ENCODE measurements around the gene TP53I13. TPM values are rescaled to one million over a fixed set of nuclear protein-coding genes. Genes with fewer than 3 reads are reported as not detected.

TP53I13 gene
- total RNA-seq, 1 experiment from 2014 or later, result 33.3 TPM

DNA sequence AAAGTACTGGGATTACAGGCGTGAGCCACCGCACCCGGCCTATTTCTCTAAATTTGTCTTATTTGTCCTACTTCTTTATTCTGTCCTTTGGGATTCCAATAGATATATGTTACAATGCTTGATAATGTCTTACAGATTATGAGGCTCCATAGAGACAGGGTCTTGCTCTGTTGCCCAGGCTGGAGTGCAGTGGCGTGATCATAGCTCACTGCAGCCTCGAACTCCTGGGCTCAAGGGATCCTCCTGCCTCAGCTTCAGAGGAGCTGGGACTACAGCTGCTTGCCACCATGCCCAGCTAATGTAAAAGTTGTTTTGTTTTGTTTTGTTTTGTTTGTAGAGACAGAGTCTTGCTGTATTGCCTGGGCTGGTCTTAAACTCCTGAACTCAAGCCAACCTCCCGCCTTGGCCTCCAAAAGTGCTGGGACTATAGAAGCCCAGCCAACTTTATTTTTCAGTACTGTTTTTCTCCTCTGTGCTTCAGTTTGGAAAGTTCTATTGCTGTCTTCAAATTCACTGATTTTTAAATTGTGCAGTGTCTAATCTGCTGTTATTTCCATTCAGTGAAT, 34.7 kb downstream of the TP53I13 start:
- Histone ChIP-seq H3K27ac (ENCODE audit: low read depth, low read length) (no peak overlapping the region), H3K4me1 (ENCODE audit: control insufficient read depth in 1 of 2, insufficient read depth in 2 of 2, low read length in 2 of 2) (no peaks in the 10 kb centered on the region), H3K9me3 (ENCODE audit: control insufficient read depth in 1 of 2, insufficient read depth in 1 of 2, low read depth in 1 of 2, low read length in 2 of 2) (no peaks in the 10 kb centered on the region), H3K4me2 (ENCODE audit: low read length) (no peak overlapping the region), H3K27me3 (ENCODE audit: insufficient read depth, low read length) (no peaks in the 10 kb centered on the region), H2AFZ (ENCODE audit: low read depth, low read length, poor library complexity, severe bottlenecking) (no peak overlapping the region), H4K20me1 (ENCODE audit: insufficient read depth) (no peaks in the 10 kb centered on the region), H3K4me3 (replicated peaks in 1 of 2; ENCODE audit: low read depth in 1 of 2, low read length in 2 of 2) (no peak overlapping the region), H3K36me3 (ENCODE audit: control insufficient read depth in 1 of 2, insufficient read depth in 2 of 2, low read length in 2 of 2) (no peaks in the 10 kb centered on the region), H3K9ac (ENCODE audit: low read length) (no peak overlapping the region), H3K79me2 (ENCODE audit: insufficient read depth, low read length) (peaks cover 25% of the 10 kb centered on the region), H3K9me2 (ENCODE audit: insufficient read depth) (no peaks in the 10 kb centered on the region)
- ATAC-seq (no peak), DNase-seq (ENCODE audit: low read depth, low spot score) (no peak)
- CTCF ChIA-PET, result no interaction called here
- no peak for TF ChIP-seq FOSL1 (IDR thresholded peaks at IDR 0.05; ENCODE audit: low read depth)
- no peak for TF ChIP-seq SP1 (IDR thresholded peaks at IDR 0.05; ENCODE audit: low read depth)
- TF ChIP-seq, protein P1, sequence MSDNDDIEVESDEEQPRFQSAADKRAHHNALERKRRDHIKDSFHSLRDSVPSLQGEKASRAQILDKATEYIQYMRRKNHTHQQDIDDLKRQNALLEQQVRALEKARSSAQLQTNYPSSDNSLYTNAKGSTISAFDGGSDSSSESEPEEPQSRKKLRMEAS (IDR thresholded peaks at IDR 0.05), result no peak
- TF ChIP-seq, protein P2, sequence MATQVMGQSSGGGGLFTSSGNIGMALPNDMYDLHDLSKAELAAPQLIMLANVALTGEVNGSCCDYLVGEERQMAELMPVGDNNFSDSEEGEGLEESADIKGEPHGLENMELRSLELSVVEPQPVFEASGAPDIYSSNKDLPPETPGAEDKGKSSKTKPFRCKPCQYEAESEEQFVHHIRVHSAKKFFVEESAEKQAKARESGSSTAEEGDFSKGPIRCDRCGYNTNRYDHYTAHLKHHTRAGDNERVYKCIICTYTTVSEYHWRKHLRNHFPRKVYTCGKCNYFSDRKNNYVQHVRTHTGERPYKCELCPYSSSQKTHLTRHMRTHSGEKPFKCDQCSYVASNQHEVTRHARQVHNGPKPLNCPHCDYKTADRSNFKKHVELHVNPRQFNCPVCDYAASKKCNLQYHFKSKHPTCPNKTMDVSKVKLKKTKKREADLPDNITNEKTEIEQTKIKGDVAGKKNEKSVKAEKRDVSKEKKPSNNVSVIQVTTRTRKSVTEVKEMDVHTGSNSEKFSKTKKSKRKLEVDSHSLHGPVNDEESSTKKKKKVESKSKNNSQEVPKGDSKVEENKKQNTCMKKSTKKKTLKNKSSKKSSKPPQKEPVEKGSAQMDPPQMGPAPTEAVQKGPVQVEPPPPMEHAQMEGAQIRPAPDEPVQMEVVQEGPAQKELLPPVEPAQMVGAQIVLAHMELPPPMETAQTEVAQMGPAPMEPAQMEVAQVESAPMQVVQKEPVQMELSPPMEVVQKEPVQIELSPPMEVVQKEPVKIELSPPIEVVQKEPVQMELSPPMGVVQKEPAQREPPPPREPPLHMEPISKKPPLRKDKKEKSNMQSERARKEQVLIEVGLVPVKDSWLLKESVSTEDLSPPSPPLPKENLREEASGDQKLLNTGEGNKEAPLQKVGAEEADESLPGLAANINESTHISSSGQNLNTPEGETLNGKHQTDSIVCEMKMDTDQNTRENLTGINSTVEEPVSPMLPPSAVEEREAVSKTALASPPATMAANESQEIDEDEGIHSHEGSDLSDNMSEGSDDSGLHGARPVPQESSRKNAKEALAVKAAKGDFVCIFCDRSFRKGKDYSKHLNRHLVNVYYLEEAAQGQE (IDR thresholded peaks at IDR 0.05; ENCODE audit: low read depth), result no peak
- TF ChIP-seq CEBPB (IDR thresholded peaks at IDR 0.05; ENCODE audit: low read depth), result no peak
- TF ChIP-seq POLR2A (IDR thresholded peaks at IDR 0.05; ENCODE audit: borderline replicate concordance, extremely low read depth, insufficient read depth, insufficient read length), result no peak
- no peak for TF ChIP-seq EZH2 (IDR thresholded peaks at IDR 0.05)
- TF ChIP-seq ZFX (IDR thresholded peaks at IDR 0.05), result no peak
- no peak for TF ChIP-seq YY1 (IDR thresholded peaks at IDR 0.05; ENCODE audit: extremely low read depth, insufficient replicate concordance, low read depth, low read length)
- no peak for TF ChIP-seq SIN3A (IDR thresholded peaks at IDR 0.05; ENCODE audit: low read depth)
- TF ChIP-seq JUND (IDR thresholded peaks at IDR 0.05), result no peak
- TF ChIP-seq, protein P3, sequence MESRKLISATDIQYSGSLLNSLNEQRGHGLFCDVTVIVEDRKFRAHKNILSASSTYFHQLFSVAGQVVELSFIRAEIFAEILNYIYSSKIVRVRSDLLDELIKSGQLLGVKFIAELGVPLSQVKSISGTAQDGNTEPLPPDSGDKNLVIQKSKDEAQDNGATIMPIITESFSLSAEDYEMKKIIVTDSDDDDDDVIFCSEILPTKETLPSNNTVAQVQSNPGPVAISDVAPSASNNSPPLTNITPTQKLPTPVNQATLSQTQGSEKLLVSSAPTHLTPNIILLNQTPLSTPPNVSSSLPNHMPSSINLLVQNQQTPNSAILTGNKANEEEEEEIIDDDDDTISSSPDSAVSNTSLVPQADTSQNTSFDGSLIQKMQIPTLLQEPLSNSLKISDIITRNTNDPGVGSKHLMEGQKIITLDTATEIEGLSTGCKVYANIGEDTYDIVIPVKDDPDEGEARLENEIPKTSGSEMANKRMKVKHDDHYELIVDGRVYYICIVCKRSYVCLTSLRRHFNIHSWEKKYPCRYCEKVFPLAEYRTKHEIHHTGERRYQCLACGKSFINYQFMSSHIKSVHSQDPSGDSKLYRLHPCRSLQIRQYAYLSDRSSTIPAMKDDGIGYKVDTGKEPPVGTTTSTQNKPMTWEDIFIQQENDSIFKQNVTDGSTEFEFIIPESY (IDR thresholded peaks at IDR 0.05; ENCODE audit: extremely low read depth, insufficient replicate concordance, low read length), result no peak
- no peak for TF ChIP-seq CBX3 (IDR thresholded peaks at IDR 0.05; ENCODE audit: low read depth)
- TF ChIP-seq TCF7L2 (IDR thresholded peaks at IDR 0.05; ENCODE audit: borderline replicate concordance, extremely low read depth, insufficient read depth, insufficient read length), result no peak
- no peak for TF ChIP-seq POLR2AphosphoS5 (IDR thresholded peaks at IDR 0.05; ENCODE audit: low read depth, low read length)
- no peak for TF ChIP-seq SRF (IDR thresholded peaks at IDR 0.05; ENCODE audit: low read depth)
- no peak for TF ChIP-seq RAD21 (IDR thresholded peaks at IDR 0.05; ENCODE audit: low read depth)
- TF ChIP-seq, protein P4, sequence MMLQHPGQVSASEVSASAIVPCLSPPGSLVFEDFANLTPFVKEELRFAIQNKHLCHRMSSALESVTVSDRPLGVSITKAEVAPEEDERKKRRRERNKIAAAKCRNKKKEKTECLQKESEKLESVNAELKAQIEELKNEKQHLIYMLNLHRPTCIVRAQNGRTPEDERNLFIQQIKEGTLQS (IDR thresholded peaks at IDR 0.05), result no peak
- RAD21 ChIA-PET (ENCODE audit: low non-redundant PET in 1 of 2, low total read pairs in 2 of 2, uncharacterized antibody in 2 of 2, unreplicated experiment in 2 of 2), result no interaction called here
- POLR2A ChIA-PET, result no interaction called here
- intact Hi-C loops (cut with micrococcal nuclease), result no loop called here
- no TSS peak for BruUV-seq (replicated peaks)

Measured in HCT116 (cell line).